Measurements from ENCODE around the gene LINGO4.

The LINGO4 gene

GRCh38 chr1:151839457-151840403 lies 34.5 kb upstream of the LINGO4 start, which contains the start of gene C2CD4D:
Gene C2CD4D, minus strand, starts transcription at chr1:151839820. Its CDS starts 831 bp downstream, at chr1:151838989.
- TF ChIP-seq ZFX (IDR thresholded peaks at IDR 0.05; ENCODE audit: borderline replicate concordance) (no peak), CTCF (IDR thresholded peaks at IDR 0.05) (peak; percentile 29)
- peak within 1 kb of the TSS; percentile 98 for H3K27ac ChIP-seq

GRCh38 chr1:151839082-151839412 lies 33.8 kb upstream of the LINGO4 start:
- peak overlapping the region; percentile 98 for H3K27ac ChIP-seq
- TF ChIP-seq CTCF (IDR thresholded peaks at IDR 0.05): no peak
- no peak for TF ChIP-seq ZFX (IDR thresholded peaks at IDR 0.05; ENCODE audit: borderline replicate concordance)

GRCh38 chr1:151838222-151839081 lies 33.2 kb upstream of the LINGO4 start:
- TF ChIP-seq CTCF (IDR thresholded peaks at IDR 0.05): no peak
- TF ChIP-seq ZFX (IDR thresholded peaks at IDR 0.05; ENCODE audit: borderline replicate concordance): no peak
- H3K27ac ChIP-seq: peak overlapping the region; percentile 98

GRCh38 chr1:151837884-151838221 lies 32.6 kb upstream of the LINGO4 start:
- H3K27ac ChIP-seq: peak overlapping the region; percentile 98
- TF ChIP-seq CTCF (IDR thresholded peaks at IDR 0.05): no peak
- TF ChIP-seq ZFX (IDR thresholded peaks at IDR 0.05; ENCODE audit: borderline replicate concordance): no peak

- no peak for TF ChIP-seq CTCF (IDR thresholded peaks at IDR 0.05)
- no peak for TF ChIP-seq ZFX (IDR thresholded peaks at IDR 0.05; ENCODE audit: borderline replicate concordance)
- peak overlapping the region; percentile 98 for H3K27ac ChIP-seq
Measured at GRCh38 chr1:151837197-151837596, 32.0 kb upstream of the LINGO4 start.

GRCh38 chr1:151835596-151835995 lies 30.4 kb upstream of the LINGO4 start:
- no peak for TF ChIP-seq ZFX (IDR thresholded peaks at IDR 0.05; ENCODE audit: borderline replicate concordance)
- no peak for TF ChIP-seq CTCF (IDR thresholded peaks at IDR 0.05)
- H3K27ac ChIP-seq: peak overlapping the region; percentile 98
